Measurements from ENCODE around the gene SNX10.

Gene SNX10

DNA sequence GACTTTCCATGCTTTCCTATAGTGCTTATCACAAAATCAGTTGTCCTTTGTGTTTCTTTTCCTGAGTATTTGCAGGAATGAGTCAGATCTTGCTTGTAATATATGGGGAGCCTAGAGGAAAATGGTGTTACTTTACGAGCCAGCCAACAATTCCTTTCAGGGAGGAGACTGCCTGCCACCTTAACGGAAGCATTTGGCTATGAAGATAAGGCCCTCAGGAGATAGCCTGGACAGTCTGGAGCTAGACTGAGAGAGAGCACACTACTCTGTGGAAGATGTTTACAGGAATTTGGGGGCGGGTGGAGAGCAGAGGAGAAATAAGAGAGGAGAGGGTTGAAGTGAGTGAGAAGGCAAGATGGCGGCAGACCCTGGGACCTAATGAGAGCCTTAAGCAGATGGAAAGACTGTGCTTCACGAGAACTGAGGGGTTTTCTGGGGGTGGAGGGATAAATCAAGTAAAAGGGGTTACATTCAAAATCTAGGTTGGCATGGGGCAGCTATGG lies 126.3 kb downstream of the SNX10 start:
- DNase-seq (ENCODE audit: extremely low spot score): no peak
- CTCF ChIA-PET: interaction anchor here (0.9 to 1.7 kb wide), 2 partner anchors 9 to 13 kb away, joined by 3 to 4 read pairs; no protein-coding TSS in a partner anchor
- TF ChIP-seq, protein P1, sequence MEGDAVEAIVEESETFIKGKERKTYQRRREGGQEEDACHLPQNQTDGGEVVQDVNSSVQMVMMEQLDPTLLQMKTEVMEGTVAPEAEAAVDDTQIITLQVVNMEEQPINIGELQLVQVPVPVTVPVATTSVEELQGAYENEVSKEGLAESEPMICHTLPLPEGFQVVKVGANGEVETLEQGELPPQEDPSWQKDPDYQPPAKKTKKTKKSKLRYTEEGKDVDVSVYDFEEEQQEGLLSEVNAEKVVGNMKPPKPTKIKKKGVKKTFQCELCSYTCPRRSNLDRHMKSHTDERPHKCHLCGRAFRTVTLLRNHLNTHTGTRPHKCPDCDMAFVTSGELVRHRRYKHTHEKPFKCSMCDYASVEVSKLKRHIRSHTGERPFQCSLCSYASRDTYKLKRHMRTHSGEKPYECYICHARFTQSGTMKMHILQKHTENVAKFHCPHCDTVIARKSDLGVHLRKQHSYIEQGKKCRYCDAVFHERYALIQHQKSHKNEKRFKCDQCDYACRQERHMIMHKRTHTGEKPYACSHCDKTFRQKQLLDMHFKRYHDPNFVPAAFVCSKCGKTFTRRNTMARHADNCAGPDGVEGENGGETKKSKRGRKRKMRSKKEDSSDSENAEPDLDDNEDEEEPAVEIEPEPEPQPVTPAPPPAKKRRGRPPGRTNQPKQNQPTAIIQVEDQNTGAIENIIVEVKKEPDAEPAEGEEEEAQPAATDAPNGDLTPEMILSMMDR (IDR thresholded peaks at IDR 0.05; ENCODE audit: control extremely low read depth, extremely low read depth, low read depth, missing control alignments): no peak
- POLR2A ChIA-PET: no interaction called here

DNA sequence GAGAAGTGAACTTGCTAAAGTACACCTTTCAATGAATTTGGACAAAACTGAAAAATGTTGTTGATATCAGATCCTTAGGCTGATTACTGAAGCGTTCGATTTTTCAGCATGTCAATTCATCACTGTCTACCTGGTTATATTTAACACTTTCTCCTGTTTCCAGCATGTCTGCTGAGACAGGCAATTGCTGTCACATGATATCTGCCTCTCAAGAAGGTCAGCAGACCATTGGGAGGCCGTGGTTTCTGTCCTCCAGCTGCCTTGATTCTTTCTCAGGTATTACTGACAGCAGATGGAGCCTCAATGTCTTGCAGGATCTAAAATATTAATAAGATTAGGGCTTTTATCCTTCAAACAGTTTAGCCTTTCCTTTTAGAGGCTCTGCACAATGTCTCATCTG lies 127.5 kb downstream of the SNX10 start:
- POLR2A ChIA-PET: no interaction called here

DNA sequence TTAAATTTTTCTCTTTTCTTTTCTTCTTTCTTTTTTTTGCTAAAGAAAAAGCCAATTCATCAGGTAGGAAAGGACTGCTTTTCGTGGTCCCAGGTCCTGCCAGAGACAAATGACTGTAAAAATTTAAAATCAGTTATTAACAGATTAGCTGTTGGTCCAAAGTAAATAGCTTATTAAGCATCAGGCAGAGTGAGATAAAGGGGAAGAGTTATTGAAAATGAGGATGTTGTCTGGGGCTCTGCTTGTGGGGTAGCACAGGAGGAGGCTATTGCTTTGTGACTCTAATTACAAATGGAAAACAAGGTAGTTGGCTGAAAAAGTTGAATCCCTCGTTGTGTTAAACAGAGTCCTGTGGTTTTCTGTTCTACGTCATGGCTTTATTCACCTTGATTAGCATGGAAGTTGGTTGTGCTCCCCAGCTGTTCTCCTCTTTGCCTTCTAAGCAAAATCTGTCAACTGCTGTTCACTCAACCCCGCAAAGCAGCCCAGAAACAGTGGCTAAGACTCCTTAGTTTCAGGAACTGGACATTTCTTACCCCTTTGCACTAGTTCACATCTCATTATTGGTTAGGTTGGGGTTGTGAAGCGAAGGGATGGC lies 128.9 kb downstream of the SNX10 start:
- DNase-seq (ENCODE audit: extremely low spot score): no peak
- ChIA-PET CTCF (interaction anchor here (1.6 to 2.7 kb wide), 2 partner anchors 10 to 17 kb away, joined by 4 to 8 read pairs; no protein-coding TSS in a partner anchor), POLR2A (no interaction called here)
- TF ChIP-seq, protein P1 (IDR thresholded peaks at IDR 0.05; ENCODE audit: control extremely low read depth, extremely low read depth, low read depth, missing control alignments): no peak

More for the DNA sequence above, 127.5 kb downstream of the SNX10 start:
- CTCF ChIA-PET: interaction anchor here (0.9 to 2.7 kb wide), 3 partner anchors 8 to 14 kb away, joined by 3 to 8 read pairs (median 4); no protein-coding TSS in a partner anchor
- TF ChIP-seq, protein P1 (IDR thresholded peaks at IDR 0.05; ENCODE audit: control extremely low read depth, extremely low read depth, low read depth, missing control alignments): no peak
- DNase-seq (ENCODE audit: extremely low spot score): no peak

DNA sequence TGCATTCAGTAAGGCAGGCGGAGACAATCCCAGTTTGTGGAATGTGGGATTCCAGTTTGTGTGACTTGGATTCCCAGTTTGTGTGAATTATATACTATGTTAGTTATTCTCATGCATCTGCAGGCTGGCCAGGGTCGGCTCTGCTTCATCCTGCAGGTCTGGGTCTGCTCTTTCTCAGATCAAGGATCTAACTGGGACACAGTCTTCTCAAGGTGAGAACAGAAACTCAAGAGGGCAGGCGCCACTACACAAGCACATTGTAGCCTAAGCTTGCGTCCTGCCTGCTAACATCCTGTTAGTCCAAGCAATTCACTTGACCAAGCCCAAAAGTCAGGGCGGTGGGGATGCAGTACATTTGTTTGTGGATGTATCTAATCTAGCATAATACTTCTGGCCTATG lies 131.1 kb downstream of the SNX10 start:
- TF ChIP-seq, protein P1 (IDR thresholded peaks at IDR 0.05; ENCODE audit: control extremely low read depth, extremely low read depth, low read depth, missing control alignments): no peak
- ChIA-PET POLR2A (interaction anchor here (0.6 kb wide), 1 partner anchor 24 kb away, joined by 3 read pairs; no protein-coding TSS in a partner anchor), CTCF (interaction anchor here (1.0 to 1.4 kb wide), 2 partner anchors 11 to 12 kb away, joined by 3 to 4 read pairs; no protein-coding TSS in a partner anchor)
- DNase-seq (ENCODE audit: extremely low spot score): no peak

DNA sequence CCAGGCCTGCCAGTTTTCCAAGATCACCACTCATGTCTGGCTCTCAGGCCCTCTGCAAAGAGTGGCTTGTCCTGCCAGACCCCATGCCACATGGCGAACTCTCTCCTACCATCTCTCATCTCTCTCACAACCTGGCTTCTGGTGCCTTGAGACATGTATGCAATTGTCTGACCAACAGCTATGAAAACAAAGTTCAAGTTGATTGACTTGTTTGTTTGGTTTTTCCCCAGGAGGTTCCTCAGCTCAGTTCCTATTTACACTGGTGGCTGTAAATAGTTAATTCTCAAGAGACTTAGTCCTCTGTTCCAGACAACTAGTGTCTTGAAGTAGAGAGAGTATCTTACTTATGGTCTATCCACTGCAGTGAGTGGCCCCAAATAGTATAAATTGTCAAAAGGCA lies 131.8 kb downstream of the SNX10 start:
- ChIA-PET CTCF (interaction anchor here (1.0 to 1.4 kb wide), 2 partner anchors 12 kb away, joined by 3 to 4 read pairs; no protein-coding TSS in a partner anchor), POLR2A (interaction anchor here (0.6 kb wide), 1 partner anchor 24 kb away, joined by 3 read pairs; no protein-coding TSS in a partner anchor)
- no peak for DNase-seq (ENCODE audit: extremely low spot score)
- TF ChIP-seq, protein P1 (IDR thresholded peaks at IDR 0.05; ENCODE audit: control extremely low read depth, extremely low read depth, low read depth, missing control alignments): no peak
